ENCODE measurements around the gene OSBPL2. TPM values are rescaled to one million over a fixed set of nuclear protein-coding genes. Genes with fewer than 3 reads are reported as not detected.

OSBPL2 gene
- 27.7 and 36.7 TPM in 2 replicates for total RNA-seq

DNA sequence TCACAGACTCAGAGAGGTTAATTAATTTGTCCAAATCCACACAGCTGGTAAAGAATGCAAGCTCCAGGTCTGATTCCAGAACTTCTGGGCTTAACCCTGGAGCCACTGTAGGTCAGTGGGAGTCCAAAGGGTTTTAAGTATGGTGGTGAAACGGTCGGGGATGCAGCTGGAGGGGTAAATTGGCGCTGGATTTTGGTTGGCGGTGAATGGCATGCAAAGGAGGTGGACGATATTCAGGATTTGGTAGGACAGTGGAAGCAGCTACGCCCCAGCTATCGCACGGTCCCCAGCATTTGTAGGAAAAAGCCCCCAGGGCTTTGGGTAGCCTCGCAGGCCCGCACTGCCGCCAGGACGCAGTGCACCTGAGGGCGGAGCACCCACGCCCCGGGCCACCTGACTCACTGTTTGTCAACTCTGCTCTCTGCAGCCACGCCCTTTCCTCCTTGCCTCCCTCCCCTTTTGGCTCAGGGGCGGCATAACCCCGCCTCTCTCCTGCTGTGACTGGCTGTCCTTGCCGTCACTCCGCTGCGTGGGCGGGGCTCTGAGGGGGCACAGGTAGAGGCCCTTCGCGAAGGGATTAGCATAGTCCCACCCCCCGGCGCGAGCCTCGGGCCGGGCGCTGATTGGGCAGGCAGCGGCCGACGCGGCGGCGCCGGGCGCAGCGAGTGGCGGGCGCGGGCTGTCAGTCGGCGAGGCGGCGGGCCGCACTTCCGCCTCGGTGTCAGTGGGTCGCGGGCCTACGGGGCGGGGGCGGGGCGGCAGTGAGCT is at the start of gene OSBPL2:
Gene OSBPL2 (plus strand): TSS at position 721 of the 768 bp plus-strand sequence. CDS start 17,664 bp downstream, outside the sequence.
- TF ChIP-seq, protein P1, sequence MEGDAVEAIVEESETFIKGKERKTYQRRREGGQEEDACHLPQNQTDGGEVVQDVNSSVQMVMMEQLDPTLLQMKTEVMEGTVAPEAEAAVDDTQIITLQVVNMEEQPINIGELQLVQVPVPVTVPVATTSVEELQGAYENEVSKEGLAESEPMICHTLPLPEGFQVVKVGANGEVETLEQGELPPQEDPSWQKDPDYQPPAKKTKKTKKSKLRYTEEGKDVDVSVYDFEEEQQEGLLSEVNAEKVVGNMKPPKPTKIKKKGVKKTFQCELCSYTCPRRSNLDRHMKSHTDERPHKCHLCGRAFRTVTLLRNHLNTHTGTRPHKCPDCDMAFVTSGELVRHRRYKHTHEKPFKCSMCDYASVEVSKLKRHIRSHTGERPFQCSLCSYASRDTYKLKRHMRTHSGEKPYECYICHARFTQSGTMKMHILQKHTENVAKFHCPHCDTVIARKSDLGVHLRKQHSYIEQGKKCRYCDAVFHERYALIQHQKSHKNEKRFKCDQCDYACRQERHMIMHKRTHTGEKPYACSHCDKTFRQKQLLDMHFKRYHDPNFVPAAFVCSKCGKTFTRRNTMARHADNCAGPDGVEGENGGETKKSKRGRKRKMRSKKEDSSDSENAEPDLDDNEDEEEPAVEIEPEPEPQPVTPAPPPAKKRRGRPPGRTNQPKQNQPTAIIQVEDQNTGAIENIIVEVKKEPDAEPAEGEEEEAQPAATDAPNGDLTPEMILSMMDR (IDR thresholded peaks at IDR 0.05; ENCODE audit: insufficient read depth, low read depth, low read length) = no peak
- DNase-seq (ENCODE audit: low read depth) = peak; percentile 98
- peak within 1 kb of the TSS; percentile 84 for H3K4me3 ChIP-seq (ENCODE audit: low read depth, low read length)

DNA sequence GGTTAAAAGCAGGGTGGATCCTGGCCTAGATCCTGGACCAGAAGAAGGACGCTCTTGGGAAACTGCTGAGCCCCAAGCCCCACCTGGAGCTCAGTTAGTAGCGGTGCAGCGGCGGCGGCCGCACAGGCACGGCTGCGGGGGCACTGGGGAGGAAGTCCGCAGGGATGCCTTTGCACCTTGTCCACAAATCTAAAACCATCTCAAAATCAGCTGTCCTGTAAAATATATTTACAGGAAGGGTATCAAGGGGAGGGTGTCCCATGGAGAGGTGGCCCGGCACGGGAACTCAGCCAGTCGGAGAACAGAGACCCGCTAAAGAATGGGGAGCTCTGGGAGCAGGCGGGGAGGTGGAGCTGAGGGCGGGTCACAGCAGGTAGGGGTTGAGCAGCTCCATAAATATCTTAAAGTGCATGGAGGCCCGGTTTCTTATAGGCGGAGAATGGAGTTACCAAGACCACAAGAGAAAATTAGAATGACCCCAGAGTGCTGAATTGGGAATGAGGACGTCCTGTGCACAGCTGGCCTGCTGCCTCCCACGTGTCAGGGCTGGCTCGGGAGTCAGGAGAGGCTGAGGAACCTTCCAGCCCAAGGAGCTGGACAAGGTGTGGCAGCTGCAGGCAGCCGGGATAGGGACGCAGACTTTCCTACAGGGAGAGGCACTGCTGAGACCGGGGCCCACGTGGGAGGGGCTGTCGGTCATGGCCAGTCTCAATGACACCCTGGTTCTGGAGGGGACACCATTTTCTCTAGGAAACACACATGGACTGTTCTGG is 47.5 kb upstream of the OSBPL2 start:
- DNase-seq (ENCODE audit: low read depth) = no peak

DNA sequence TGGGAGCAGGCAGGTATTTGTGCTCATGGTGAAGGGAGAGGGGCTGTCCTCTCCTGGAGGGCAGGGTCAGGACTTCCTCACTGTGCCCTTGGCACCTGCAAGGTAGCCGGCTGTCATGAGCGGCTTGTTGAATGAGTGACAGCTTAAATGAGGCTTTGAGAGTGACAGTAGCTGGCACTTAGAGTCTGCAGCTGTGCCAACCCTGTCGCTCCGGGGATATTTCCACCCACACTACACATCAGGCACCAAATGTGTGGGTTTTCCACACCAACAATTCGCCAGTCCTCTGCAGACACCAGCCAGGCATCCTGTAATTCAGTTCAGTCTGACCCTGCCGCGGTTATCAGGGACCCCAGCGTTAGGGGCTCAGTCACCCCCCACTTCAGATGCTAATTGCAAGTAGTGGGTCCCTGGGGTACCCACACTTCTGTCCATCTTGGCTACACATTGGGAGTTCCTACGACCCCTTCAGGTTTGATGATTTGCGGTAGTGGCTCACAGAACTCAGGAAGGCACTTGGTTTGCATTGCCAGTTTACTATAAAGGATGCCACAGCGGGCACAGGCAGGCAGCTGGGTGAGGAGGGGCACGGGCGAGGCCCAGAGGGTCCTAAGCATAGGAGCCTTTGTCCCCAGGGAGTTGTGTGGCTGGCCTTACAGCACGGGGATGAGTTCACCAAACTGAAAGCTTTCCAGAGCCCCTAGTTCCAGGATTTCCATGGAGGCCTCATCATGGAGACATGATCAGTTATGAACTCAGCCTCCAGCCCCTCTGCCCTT is 46.4 kb upstream of the OSBPL2 start:
- no peak for DNase-seq (ENCODE audit: low read depth)
- TF ChIP-seq, protein P1 (IDR thresholded peaks at IDR 0.05; ENCODE audit: insufficient read depth, low read depth, low read length) = no peak
- no peak overlapping the region for H3K4me3 ChIP-seq (ENCODE audit: low read depth, low read length)

More for the DNA sequence above, 47.5 kb upstream of the OSBPL2 start:
- TF ChIP-seq, protein P1 (IDR thresholded peaks at IDR 0.05; ENCODE audit: insufficient read depth, low read depth, low read length) = no peak
- no peak overlapping the region for H3K4me3 ChIP-seq (ENCODE audit: low read depth, low read length)

DNA sequence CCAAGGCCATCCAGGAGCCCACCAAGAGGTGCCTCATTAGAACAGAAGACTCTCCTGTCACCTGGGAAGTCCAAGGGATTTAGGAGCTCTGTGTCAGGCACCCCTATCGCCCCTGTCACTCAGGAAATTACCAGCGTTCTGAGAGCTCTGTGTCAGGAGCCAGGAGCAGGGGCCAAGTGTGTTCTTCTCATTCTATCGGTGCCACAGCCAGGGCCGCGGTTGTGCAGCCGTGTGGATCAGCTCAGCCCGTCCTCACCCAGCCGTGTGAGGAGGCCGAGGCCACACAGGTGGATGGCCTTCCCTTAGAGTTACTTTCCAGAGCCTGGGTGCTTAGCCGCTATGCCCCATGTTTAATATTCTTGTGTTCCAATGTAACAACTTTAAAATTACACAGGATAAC is 45.7 kb upstream of the OSBPL2 start:
- H3K4me3 ChIP-seq (ENCODE audit: low read depth, low read length) = no peak overlapping the region
- TF ChIP-seq, protein P1 (IDR thresholded peaks at IDR 0.05; ENCODE audit: insufficient read depth, low read depth, low read length) = no peak
- no peak for DNase-seq (ENCODE audit: low read depth)

DNA sequence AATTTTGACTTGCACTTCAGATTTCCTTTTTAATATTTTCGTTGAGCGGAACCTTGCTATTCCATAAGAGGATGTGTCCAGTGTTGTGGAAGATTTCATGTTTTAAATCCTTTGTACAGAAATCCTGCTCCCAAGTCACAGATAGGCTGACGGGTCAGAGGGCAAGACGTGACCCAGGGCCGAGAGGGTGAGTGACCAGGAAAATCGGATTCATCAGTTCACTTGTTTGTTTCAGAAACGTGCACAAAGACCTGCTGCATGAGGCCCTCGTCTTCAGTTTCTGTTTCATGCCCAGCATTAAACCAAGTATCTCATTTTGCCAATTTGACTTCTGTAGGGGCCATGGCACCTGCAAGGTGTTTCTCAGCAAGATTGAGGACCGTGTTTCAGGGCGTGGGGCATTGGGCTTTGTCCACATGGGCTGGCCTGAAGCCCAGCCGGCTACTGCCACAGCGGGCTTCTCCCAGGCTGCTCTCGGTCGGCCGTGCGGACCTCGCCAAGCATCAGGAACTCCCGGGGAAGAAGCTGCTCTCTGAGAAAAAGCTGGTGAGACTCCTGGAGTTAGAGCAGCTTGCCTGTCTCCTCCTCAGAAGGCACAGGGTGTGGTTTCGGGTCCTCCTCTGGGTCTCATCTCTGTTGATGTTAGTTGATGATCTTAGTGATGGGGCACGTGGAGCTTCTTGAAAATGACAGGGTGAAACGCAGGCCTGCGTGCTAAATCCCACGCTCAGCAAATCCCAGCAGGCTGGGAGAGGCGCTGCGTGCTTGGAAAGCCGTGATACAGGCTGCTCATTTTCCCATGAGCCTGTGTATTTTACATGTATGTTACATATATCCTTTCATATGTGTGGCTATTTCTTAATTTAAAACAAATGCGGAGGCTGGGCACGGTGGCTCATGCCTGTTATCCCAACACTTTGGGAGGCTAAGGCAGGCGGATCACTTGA is 45.0 kb upstream of the OSBPL2 start:
- TF ChIP-seq, protein P1 (IDR thresholded peaks at IDR 0.05; ENCODE audit: insufficient read depth, low read depth, low read length) = no peak
- H3K4me3 ChIP-seq (ENCODE audit: low read depth, low read length) = no peak overlapping the region
- no peak for DNase-seq (ENCODE audit: low read depth)

DNA sequence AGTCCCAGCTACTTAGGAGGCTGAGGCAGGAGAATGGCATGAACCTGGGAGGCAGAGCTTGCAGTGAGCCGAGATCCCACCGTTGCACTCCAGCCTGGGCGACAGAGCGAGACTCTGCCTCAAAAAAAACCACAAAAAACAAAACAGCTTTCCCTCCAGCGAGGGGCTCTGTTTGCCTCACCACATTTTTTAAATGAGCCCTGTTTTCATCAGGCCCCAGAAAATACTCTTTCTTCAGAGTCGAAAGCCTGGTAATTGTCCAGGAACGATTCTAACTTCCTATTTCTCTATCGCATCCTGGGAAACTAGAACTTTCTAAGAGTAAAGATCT is 43.3 kb upstream of the OSBPL2 start:
- DNase-seq (ENCODE audit: low read depth) = no peak
- TF ChIP-seq, protein P1 (IDR thresholded peaks at IDR 0.05; ENCODE audit: insufficient read depth, low read depth, low read length) = no peak

More for the DNA sequence above, 43.3 kb upstream of the OSBPL2 start:
- H3K4me3 ChIP-seq (ENCODE audit: low read depth, low read length) = no peak overlapping the region
